Inflammatory macrophage treated with lipopolysaccharide for 4 hours (primary cell): Measurements from ENCODE around the gene ANKRD23.

Experiments used
- DNase-seq: peaks from one replicate; pipeline ENCODE4 v3.0.0-alpha.2; 2020

The ANKRD23 gene

GRCh38 chr2:96792772-96793749 lies 50.8 kb downstream of the ANKRD23 start:
- DNase-seq, result no peak

GRCh38 chr2:96789245-96789617 lies 54.6 kb downstream of the ANKRD23 start:
- DNase-seq, result no peak

GRCh38 chr2:96788442-96789244 lies 55.2 kb downstream of the ANKRD23 start:
- no peak for DNase-seq
